HG02571 (cell line): ENCODE data around the gene NMNAT3.
"Not testable (repeated sequence)": the region's sequence is repeated elsewhere in the genome, so short reads cannot be mapped to it uniquely, and the experiment has no call there.

Experiments
- ATAC-seq: cut with Tn5 transposase; IDR thresholded peaks from one replicate; pipeline ENCODE4 v1.9.1; 2021; ENCODE audit warnings: mild to moderate bottlenecking, moderate library complexity; ENCODE audit not compliant: unreplicated experiment

NMNAT3 gene

DNA sequence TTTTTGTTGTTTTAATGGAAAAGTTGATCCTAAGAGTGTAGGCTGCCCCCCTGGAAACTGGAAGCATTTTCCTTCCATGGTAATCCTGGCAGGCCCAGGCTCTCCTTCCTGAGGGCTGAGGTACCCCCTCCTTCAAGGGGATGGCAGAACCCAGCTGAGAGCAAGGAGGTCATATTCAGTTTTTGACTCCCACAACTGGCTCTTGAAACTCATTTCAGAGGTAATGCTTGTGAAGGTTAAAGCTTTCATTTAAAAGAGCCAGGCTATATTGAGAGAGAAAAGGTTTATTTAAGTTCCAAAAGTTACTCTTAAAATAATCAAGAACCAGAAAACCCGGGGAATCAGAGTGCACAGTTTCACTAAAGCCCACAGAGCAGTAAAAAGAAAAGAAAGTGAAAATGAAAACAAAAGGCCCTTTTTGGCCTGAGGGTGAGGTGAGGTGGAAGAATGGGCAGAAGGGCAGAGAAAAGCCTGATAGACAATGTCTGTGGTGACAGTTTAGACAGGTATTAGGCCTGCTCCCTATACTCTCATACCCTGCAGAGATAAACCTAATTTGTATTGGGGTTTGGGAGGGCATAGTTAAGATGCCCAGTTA lies 91.3 kb downstream of the NMNAT3 start:
- peak; percentile 90 for ATAC-seq

DNA sequence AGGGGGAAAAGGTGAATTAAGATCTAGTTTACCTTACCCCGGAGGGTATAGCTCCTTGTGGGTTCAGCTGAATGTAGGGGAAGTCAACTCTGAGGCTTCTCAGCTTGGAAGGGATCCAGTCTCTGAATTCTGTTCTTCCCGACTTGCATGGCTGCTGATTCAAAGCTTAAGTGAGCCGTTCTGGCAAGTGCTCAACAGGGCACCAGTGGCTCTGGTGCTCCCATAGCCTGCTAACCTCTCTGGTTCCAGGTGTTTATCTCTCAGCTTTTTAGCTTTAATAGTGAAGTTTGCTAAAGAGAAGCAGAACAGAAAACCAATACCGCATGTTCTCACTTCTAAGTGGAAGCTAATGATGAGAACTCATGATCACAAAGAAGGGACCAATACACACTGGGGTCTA lies 92.0 kb downstream of the NMNAT3 start:
- no peak for ATAC-seq

DNA sequence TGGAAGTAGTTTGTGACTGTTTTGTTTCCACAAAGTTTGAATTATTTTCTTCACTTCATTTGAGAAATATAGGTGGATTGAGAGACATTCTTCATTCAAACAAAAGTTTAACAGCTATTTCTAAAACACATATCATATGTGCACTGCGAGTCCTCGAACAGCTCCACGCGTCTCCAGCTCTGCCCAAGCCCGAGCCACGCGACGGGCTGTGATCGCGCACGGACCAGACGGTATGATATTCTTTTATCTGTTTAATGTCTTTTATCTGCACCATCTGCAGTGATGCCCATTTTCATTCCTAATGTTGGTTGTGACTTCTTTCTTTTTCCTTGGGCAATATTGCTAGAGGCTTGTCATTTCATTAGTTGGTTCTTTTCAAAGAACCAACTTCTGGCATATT lies 94.1 kb downstream of the NMNAT3 start:
- not testable (repeated sequence) for ATAC-seq

DNA sequence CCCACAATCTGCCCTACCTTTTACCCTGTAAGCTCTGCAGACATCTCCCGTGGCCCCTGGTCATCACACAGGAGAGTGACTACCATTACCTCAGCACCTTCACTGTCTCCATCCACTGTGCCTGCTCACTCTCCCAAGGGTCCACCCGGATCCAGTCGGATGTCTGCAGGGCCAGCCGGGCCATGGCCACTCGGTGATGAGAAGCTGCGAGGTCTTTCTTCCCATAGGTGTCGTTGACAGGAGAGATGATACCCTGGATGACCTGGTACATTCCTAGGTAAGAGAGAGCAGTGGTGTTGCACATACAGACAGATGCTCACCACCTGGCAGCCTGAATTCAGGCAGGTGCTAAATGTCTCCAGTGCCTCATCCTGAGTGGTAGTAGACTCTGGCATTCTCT lies 99.0 kb downstream of the NMNAT3 start:
- no peak for ATAC-seq

DNA sequence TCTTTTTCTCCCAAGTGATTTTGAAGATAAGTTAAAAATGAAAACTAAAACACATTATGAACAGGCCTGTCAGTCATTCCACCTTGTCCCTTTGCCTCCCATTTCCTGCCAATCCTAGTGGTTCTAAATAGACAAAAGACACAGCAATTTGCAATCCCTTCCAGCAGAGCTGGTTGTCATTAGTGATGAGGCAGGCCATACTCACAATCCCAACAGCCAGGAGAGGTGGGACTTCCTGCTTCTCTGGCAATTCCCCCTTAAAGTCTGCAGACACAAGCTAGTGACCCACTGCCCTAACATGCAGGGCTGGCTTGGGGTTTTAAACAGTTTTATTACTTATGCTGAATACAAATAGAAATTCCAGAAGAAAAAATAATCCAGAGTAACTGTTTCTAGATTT lies 99.9 kb downstream of the NMNAT3 start:
- ATAC-seq = no peak

DNA sequence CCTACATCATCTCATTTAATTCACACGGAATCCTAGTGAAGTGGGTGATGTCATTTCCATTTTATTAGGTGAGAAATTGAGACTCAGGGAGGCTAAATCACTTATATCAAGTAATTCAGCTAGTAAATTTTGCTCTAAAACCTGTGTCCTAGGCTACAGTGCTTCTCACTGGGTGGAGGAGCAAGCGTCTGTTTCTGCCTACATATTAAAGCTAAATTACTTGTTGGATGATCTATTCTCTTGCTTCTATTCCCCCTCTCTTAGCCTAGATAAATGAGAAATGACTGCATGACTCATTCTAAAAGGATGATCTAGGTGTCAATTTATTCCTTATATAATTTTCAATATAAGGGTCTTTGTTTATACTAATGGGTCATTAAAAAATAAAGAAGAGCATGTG lies 100.4 kb downstream of the NMNAT3 start:
- ATAC-seq = no peak

DNA sequence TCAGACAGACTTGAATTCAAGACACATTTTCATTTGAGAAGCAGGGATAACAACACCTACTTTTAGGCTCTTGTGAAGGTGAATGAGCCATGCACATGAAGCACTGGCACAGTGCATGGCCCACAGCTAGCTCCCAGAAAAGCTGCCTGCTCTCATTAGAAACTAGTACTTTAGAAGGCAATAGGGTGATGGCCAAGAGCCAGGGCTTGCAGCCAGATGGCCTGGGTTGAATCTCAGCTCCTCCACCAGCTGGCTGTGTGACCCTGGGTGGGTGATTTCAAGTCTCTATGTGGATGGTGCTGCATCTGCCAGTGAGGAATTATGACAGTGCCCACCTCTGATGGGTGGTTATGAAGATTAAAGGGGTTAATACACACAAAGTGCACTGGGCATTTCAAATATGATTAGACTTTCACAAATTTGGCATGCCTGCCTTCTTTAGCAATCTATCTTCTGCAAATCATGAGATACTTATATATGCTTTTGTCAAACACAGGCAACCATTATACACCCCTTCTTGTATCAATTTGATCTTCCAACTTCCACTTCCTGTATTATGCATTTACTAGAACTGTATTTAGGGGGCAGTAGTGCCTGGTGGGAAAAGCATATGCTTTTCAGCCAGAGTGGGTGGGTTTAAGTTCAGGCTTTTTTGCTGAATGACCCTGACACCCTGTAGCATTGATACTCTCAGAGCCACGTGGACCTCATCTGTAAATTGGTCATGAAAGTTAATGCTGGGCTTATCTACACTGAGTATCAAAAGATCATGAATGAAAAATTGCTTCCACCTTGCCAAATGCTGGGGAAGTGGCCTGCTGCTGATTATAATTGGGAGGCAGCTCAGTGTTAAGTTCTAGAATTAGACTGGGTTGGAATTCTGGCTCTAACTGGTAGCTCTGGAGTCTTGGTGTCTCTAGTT lies 103.5 kb downstream of the NMNAT3 start:
- no peak for ATAC-seq

DNA sequence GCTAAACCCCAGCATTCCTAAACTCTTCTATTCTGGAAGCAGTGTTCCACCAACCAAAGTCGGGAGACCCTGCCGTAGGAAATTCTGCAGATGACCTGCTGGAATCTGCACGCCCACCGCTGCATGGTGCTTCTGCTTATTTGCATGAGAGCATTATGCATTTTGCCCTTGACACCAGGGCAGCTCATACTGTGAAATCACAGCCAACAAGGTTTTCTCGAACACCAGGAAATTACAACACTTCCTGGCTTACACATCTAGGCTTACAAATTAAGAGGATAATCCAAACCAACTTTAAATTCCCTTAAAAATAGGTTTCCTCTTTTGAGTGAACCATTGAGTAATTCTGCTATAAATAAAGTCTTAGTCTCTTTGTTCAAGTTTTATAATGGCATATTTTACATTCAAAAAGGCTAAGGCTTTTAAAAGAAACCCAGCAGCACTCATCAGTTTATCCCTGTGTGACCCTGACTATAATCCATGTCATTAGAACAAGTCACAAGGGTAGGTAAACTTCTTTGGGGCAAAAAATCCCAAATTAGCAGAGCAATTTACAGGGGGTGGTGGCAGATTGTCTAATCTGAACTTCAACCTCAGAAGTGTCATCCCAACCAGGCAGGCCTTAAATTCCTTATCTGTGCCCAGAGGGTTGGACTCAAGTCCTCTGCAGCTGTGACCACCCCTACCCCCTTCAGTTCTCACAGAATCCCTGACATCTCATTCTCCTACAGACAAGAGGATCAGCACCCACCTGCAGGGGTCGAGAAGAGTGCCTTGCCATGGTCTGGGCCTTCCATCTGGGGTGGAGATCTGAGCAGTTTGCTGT lies 104.7 kb downstream of the NMNAT3 start:
- no peak for ATAC-seq

DNA sequence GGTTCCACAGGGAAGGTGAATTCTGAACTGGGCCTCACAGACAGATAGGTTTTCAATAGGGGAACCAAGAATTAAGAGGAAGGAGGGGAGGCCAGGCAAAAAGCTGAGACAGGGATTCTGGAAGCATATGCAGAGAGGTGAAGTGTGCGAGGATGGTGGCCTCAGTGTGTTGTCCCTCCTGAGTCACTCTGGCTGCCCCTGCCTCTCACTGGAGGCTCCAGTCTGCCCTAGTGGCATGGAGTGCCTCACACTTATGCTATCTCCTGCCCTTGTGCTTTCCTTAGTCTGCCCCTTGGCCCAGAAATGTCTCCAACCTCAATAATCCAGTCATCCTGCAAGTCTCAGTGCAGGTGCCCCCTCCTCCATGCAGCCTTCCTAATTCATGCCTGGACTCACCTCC lies 106.1 kb downstream of the NMNAT3 start:
- ATAC-seq = no peak

DNA sequence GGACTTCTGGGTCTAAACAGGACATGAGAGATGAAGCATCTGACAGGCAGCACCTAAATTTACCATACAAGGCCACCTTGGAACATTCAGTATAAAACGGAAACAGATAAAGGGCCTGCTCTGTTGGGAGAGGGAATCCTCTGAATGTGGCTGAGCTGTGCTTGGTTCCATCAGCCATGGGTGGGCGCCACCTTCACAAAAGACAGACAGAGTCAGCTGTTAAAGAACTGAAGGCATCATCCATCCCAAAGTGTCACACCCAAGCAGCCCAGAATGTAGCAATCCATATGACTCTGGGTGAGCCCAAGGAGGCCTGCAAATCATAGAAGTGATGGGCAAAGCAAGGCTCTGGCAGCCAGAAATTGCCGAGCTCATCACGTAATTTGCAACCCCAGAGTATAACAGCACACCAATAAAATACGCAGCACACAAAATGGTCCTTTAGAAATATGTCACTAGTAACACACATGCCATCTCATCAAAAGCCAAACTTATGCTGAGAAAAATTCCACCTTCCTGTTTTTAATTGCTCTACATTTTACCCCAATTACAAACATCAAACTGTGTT lies 113.4 kb downstream of the NMNAT3 start:
- ATAC-seq = no peak

DNA sequence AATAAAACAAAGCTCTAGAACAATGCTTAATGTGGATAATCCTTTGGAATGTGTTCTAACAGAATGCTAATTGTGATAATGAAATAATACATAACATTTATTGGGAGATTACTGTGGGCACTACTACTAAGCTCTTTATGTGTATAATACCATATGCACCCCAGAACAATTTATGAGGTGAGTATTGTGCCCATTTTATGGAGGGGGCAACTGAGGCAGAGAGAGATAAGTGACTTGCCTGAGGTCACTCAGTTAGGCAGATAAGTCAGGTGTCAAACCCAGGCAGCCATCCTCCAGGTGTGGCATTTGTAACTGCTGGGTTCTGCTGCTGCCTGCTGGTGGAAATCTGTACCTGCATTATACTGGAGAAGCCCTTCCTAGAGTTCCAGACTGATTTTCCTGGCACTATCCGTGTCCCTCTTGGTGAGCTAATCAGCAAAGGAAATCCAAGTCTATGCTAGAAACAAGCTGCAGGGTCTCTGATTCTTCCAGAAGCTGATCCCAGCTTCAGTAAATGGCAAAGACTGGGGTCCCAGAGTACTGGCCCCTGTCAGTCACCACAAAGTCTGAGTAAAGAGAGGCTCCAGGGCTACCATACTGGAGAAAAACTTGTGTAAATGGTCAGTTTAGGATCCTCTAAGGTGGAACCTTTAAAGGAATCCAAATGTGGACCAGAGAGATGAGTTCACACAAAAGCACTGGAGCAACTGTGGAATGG lies 115.7 kb downstream of the NMNAT3 start:
- no peak for ATAC-seq

DNA sequence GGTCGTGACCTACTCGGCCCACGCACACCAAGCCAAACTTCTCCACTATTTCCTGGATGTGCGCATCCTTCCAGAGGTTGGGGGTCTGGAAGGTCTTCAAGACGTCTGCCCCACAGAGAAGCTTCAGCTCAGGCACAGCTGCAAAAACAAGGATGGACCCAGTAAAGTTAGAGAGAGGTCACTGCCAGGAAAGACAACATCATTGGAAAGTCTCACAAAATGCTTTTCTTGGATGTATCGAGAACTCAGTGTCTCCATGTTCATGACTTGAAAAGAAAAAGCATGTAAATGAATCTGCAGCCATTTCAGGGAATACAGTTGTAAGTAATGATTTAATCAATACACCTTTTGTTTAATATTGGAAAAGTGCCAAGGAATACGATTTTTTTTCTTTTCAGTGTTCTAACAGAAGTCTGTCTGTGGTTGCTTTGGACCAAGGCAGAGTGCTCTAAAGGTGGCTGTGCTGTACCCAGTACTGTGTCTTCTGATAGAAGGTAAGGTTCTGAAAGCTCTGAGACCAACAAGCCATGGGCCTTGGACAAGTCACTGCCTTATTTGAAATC lies 116.4 kb downstream of the NMNAT3 start:
- ATAC-seq = no peak

DNA sequence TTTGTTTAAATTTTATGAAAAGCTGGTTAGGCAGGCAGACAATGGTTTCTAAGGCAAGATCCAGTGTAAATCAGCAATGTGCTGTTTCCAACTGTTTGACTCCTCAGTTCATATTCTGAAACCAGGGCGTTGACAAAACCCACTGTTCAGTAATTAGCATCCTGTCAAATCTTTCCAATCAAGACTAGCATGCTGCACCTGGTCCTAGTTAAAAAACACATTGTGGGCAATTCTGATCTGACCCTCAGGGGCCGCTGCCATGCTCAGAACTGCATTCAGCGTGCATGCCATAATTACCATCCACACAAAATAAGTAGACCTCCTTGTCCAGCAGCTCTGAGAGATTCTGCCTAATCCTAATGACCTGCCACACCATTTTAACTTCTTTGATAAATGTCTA lies 117.4 kb downstream of the NMNAT3 start:
- no peak for ATAC-seq

DNA sequence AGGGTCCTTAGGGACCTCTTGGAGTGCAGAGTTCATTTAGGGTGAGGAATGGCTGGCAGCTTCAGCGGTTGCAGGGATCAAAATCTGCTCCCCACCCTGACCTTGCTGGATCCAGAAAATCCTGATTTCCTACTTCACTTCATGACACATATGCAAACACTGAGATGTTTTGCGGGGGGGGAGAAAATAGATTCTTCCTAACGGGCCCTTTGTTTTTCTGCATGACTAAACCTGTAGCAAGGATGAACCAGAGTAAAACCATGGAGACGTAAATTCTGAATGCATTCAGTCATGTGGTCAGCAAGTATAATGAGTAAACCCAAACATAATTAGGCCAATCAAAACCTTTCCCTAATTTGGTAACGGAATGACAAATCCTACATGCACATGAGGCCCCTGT lies 118.2 kb downstream of the NMNAT3 start:
- ATAC-seq = no peak

DNA sequence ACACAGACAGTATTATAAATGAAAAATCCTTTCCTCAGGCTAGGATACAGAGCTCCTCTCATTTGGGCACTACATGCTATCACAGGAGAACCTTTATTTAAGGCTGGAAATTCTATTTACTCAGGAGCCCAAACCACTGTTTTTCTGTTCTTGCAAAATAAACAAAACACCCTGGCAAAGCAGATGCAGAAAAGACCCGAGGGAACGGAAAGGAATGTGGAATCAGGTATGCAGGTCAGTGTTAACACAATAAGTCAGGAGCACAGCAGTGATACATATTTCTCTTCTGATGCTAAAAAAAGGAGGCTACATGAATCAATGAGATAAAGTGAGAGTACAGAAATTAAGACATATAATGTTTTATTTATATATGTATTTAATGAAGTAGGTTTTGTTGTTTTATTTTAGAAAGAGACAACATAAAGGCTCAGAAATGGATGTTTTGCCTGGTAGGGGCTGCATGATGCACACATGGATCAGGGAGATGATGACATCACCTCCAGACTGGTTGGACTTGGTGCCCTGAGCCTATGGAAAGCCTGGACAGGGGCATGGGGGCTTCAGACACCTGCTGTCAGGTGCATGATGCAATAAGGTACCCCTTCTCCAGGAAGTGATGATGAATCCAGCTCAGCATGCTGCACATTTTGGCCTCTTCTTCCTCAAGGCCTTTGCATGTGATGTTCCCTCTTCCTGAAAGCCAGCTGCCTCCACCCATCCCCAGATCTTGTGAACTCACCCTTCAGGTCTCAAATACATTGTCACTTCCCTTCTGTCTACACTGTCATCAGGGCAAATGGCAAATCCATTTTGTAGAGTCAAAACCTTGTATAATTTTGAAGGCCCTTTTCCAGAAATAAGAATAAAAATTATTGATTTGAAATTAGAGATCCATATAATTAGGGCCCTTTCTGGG lies 119.2 kb downstream of the NMNAT3 start:
- no peak for ATAC-seq

DNA sequence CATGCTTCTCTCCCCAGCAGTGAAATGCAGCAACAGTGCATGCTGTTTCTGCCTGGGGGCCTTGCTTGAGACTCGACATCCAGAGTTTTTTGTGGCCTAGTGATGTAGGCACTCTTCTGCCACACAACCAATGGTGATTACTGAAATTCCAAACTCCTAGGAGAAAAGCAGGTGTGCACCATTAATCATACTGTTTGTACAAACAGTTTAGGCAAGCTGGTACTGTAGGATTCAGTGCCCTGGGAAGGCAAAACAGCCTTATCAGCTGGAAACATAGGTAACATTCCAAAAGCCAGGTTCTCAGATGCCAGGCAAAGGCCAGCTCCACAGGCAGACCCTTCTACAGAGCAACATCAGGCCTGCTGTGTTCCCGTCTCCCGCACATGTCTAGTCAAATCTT lies 120.7 kb downstream of the NMNAT3 start:
- no peak for ATAC-seq

DNA sequence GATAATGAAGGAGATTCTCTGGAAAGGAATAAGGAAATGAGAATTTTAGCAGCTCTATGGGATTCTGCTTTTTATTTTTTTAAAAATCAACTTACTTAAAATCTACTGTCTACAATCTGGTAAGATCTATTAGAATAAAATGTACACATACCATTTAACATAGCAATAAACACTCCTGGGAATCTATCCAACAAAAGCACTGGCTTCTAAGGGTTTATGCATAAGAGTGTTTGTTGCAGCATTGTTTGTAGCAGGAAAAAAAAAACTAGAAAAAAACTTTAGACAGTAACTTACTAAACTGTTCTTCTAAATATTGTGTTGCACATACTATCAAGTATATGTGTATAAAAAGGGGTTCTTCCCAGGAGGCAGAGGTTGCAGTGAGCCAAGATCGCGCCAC lies 122.5 kb downstream of the NMNAT3 start:
- ATAC-seq = no peak

DNA sequence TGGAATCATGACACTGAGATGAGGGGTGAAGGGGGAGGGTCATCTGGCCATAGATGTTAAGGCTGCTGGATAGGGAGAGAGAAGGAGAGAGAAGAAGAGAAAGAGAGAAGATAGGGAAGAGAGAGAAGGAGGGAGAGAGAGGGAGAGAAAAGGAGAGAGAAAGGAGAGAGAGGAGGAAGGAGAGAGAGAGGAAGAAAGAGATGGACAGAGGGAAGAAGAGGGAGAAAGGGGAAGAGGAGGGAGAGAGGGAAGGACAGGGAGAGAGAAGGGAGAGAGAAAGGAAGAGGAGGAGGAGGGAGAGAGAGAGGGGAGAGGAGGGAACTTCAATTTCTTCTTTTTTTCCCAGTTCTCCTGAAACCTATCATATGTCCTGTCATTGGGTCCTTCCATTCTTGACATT lies 123.1 kb downstream of the NMNAT3 start:
- no peak for ATAC-seq

DNA sequence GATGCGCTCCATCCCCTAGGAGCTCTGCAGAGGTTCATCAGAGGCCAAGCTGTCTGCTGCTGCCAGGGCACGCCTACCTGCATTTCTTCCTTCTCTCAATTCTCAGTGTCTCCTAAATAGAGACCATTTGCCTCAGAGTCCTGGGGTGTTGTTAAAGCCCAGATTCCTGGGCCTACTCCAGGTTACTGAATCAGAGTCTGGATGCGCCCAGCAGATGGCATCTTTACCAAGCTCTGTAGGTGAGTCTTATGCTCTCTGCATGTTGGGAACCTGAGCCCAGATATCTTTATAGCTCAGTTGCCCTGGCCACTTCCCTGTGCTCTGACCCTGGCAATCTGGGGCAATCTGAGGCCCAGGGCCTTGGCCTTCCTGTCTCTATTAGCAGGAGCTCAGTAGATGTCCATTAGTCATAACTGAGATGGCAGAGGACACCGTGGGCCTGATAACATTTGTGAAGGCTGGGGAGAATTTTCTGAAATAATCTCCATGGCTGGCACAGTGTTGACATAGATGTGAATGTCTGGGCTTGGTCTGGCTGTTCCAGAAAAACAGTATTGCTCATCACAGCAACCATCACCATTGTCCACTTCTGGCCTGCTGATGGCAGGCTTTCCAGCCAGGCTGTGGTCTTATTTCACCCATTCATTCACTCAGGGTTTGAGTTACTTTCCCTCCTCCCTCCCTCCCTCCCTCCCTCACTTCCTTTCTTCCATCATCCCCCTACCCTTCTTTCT lies 125.0 kb downstream of the NMNAT3 start:
- ATAC-seq = no peak
